HL-60 (cell line): ENCODE data around the gene DBX1.

Experiments used
- GABPA ChIP-seq: IDR thresholded peaks from 2 replicates; pipeline ENCODE4 v1.6.1; 2012; ENCODE audit warnings: low read depth
- POLR2AphosphoS5 ChIP-seq: IDR thresholded peaks from 2 replicates; pipeline ENCODE4 v1.6.1; 2012; ENCODE audit warnings: low read depth
- REST ChIP-seq: IDR thresholded peaks from 2 replicates; pipeline ENCODE4 v1.6.1; 2012; ENCODE audit warnings: low read depth; ENCODE audit not compliant: insufficient replicate concordance
- TF ChIP-seq, protein P1 (sequence below): IDR thresholded peaks from one replicate; pipeline ENCODE4 v1.5.1; 2011; ENCODE audit warnings: low read length, control low read depth, inconsistent platforms; ENCODE audit not compliant: insufficient read depth

GRCh38 chr11:20177136-20177535, 16.9 kb upstream of the DBX1 start:
- TF ChIP-seq GABPA (no peak), POLR2AphosphoS5 (no peak), REST (no peak)
- TF ChIP-seq, protein P1, sequence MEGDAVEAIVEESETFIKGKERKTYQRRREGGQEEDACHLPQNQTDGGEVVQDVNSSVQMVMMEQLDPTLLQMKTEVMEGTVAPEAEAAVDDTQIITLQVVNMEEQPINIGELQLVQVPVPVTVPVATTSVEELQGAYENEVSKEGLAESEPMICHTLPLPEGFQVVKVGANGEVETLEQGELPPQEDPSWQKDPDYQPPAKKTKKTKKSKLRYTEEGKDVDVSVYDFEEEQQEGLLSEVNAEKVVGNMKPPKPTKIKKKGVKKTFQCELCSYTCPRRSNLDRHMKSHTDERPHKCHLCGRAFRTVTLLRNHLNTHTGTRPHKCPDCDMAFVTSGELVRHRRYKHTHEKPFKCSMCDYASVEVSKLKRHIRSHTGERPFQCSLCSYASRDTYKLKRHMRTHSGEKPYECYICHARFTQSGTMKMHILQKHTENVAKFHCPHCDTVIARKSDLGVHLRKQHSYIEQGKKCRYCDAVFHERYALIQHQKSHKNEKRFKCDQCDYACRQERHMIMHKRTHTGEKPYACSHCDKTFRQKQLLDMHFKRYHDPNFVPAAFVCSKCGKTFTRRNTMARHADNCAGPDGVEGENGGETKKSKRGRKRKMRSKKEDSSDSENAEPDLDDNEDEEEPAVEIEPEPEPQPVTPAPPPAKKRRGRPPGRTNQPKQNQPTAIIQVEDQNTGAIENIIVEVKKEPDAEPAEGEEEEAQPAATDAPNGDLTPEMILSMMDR = no peak
